ENCODE data around the gene A2M.
"Not testable (repeated sequence)": the region's sequence is repeated elsewhere in the genome, so short reads cannot be mapped to it uniquely, and the experiment has no call there.

Gene A2M

DNA sequence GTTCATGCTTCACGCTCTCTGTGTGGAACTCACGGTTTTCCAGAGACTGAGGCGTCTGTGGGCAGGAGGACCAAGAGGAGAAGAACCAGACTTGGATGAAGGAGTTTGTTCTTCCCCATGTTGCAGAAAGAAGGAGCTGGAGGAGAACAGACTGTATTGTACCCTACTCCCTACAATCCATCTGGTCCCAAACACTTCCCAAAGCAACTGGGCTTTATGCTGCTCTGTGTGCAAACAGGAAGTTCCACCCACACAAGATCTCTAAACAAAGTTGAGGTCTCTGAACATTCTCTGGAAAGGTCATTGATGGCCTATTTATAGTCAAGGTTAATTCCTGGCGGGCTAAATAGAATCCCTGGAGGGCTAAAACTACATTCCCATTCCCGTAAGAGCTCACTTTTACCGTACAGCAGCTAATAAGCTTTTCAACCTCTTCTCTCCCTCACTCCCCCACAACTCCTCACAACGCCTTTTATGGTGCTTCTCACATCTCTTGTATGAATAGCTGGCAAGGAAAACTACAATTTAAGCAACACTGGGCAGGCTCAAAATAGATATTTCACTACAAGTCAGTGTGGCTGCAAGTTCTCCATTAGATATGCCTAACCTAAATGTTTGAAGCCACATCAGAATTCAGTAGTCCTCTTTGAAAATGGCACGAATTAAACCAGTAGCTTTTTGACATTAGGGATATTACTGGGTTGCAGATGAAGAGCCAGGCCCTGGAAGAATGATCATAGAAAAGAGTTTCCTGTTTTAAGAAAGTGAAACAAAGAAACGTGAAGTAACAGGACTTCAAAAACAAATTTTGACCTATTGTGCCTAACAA, at the start of gene A2M:
TSS of gene A2M (minus strand) at position 189 of the 829 bp plus-strand sequence. CDS start at position 119, 70 bp downstream.
- no peak for DNase-seq

DNA sequence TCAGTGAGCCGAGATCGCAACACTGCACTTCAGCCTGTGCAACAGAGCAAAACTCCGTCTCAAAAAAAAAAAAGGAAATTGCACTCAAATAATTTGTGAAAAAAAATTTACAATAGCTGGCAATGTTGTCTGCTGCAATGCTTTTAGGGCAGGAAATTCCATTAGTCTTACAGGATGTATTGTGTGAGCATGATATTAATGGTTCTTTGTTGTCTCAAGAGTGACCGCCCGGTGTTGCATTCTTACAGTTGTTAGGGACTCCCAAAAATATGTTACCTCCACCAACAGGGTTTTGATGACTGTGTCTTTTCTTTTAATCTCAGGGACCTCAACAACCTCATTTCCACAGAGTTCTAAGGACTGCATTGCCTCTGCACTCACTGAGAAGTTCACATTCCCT, 47.7 kb upstream of the A2M start:
- no peak for DNase-seq

DNA sequence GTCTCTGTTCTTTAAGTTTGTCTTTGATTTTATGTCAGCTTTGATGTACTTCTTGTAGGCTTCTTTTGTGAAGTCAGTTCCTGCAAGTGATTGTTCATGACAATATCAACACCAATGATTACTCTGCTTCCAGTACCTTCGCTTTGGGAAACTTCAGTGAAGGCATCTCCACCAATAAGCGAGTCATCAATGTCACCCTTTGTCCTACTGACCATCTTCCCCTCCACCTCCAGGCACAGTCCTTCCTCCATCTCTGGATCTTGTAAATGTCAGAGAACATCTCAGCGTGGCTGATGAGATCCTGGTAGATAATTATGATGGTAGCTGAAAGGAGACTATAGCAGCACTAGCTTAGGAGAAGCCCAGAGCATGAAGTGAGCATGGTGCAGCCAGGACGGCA, 40.4 kb upstream of the A2M start:
- no peak for DNase-seq

DNA sequence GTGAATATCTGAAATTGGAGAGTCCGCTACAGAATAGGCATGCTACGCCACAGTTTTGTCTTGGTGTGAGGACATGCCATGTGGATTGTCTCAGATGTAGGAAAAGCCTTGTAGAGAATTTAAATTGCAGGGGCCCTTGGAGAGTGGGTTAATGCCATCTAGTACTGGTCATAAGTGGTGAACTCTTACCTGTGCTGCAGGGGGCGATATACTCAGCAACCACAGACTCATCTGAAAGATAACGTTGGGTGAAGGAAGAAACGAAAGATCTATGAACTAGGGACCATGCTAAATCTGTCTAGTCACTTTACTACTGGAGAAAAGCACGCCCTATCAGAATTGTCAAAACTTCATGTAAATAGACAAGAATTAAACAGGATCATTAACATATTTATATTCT, 33.7 kb upstream of the A2M start:
- DNase-seq, result no peak

DNA sequence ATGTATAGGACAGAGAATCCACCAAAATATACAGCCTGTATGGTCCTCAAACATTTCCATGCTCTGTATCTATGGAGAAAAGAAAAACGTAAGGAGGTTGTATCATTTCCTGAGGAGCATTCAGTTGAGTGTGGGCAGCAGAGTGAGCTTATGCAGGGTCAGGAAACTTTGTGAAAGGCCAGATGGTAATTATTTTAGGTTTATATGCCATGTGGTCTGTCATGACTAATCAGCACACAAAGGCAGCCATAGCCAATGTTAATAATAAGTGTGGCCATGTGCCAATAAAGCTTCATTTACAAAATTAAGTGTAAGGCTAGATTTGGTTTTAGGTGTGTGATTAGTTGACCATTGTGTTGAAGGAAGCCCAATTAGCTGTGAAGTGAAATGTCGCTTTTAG, 33.2 kb upstream of the A2M start:
- no peak for DNase-seq

DNA sequence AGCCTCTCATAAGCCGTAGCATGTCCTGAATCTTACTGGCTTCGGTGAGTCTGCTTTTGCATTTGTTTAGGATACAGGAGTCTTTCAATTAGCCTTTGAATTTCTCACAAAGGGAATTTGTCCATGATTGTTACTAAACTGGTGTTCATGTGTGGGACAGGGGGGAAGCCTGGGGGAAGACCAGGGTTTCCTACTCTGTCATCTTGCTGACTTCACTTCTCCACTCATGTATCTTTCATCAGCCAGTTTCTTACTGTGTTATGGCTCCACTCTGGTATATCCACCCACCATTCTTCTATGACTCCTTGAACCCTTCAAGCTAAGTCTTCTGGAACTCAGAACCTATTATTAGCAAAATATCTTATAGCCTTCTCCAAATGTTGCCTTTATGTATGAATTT, 31.7 kb upstream of the A2M start:
- no peak for DNase-seq

DNA sequence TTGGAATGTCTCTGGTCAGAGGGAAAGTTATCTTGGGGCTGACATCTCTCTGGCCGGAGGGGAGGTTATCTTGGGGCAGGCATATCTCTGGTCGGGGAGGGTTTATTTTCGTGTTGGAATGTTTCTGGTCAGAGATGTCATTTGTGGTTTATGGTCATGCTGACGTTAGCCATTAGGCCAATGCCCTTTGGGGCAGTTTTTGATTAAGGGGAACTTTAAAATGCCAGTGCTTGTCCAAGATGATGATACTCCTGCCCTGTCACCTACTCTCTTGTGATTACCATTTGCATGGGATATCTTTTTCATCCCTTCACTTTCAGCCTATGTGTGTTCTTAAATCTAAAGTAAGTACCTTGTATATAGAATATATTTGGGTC, 29.0 kb upstream of the A2M start:
- no peak for DNase-seq

DNA sequence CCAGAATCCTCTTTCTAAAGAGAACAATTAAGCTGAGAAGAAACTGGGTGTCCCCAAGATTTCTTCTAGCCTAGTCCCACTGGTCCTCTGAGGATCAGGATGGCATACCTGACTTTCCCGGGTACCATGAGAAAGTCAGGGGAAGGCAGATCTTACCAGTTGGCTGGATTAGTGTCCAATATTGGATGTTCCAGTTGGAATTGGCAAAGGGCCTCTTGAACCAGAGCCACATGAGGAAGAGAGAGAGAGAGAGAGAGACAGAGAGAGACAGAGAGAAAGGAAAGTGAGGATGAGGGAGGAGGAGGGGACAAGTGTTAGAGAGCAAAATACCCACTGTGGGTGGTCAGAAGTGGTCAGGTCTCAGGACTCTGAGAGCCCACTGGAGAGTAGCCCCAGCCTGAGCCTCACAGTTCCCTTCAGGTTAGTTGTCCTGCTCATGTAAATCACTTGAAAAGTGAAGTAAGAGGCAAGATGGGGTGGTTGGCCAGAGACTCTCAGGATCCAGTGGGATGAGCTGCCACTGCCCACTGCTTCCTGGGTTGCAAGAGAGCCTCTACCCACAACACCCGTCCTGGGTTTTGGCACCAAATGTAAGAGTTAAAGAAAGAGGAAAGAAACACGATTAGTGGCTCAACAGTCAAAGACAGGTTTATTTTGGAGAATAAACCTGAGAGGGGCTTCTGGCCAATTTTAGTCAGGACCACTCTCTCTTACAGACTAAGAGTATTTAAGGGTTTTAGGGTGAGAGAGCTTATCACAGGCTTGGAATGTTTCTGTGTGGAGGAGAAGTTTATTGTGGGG, 28.4 kb upstream of the A2M start:
- DNase-seq, result no peak

DNA sequence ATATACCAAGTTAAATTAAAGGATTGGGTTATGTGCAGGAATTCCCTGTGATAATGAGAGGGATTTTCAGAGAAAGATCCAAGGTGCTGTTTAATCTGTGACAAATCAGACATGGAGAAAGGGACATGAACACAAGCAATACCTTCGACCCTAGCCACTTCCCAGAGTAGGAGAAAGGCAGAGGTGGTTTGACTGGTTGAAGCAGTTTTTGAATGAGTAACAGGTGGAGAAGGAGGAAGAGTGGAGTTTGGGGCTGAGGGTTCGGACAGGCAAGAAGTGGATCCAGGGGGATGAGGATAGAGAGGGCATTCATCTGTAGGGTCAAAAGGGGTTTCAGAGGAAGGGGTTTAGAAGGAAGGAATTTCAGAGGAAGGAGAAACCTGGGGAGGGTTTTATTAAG, 27.4 kb upstream of the A2M start:
- no peak for DNase-seq

DNA sequence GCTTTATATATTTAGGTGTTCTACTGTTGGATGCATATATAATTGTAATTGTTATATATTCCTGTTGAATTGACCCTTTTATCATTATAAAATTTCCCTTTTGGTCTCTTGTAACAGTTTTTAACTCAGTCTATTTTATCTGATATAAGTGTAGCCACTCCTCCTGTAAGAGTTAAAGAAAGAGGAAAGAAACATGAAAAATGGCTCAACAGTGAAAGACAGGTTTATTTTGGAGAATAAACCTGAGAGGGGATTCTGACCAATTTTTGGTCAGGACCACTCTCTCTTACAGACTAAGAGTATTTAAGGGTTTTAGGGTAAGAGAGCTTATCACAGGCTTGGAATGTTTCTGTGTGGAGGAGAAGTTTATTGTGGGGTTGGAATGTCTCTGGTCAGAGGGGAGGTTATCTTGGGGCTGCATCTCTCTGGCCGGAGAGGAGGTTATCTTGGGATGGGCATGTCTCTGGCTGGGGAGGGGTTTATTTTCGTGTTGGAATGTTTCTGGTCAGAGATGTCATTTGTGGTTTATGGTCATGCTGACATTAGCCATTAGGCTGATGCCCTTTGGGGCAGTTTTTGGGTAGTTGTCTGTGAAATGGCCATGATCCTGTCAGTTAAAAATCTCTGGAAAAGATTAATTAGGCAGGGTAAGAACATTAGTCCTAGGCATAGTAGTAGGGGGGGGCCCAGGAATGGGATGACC, 24.0 kb upstream of the A2M start:
- DNase-seq, result not testable (repeated sequence)

DNA sequence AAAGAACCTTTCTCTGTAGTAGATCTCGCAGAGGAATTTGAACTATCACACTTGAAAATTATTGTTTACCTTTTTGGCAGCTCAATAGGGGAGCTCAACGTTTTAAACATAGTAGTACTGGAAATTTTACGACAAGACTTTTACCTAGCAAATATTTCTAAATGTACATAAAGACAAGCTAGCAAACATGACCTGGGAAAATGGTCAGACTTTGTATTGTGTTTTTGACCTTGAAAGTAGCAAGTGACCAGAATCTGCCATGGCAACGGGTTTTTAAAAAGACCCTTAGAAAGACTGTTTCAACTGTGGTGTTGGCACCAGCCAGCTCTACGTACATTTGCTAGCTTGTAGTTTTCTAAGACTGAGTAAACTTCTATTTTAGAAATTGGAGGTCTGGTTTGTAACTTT, 20.2 kb upstream of the A2M start:
- no peak for DNase-seq

DNA sequence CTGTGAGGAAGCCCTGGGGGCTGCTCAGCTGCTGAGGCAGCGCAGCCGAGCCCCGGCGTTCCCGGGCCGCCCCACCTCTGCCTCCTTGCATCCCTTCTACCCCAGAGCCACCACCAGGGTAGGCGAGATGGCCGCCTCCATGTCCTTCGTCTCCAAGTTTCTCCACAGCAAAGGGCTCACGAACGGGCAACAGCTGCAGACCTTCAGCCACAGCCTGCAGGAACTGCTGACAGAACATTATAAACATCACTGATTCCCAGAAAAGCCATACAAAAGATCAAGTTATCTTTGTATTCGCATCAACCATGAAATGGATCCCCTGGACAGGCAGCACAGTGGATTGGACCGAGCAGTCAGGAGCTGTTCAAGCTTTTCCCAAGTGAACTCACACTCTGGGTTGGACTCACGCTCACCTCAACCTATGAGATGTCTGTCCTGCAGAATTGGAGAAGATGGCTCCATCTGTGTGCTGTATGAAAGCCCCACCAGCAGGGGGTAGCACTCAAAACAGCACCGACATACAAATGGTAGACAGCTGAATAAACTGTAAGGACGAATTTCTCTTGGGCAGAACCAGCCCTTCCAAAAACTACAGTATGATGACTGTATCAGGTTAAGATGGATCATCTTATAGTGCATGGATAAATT, 19.4 kb upstream of the A2M start:
- DNase-seq, result no peak

DNA sequence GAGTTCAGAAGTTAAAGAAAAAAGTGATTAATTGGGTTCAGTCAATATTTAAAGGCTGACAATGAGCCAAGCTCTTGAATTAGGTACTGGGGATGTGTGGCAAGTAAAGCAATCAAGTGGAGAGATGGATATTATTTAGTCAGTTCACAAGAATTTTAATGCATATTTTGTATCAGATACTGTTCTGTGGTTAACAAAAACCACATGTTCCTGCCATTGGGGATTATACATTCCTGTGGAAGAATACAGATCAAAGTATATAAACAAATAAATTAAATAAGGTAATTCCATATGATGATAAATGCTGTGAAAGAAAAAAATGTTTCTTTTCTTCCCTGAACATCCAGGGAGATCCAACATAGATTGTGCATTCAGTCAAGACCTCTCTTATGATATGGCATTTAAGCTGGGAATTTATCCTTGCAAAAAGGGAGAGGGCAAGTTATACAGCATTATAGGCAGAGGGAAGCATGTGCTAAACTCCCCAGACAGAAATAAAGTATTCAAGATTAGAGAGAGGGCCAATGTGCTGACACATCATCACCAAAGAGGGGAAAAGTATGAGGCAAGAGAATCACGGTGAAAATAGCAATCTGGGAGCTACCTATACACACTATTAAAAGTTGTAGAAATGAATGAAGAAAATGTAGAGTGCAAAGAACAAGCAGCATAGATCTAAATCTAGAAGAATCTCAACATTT, 17.6 kb upstream of the A2M start:
- no peak for DNase-seq

DNA sequence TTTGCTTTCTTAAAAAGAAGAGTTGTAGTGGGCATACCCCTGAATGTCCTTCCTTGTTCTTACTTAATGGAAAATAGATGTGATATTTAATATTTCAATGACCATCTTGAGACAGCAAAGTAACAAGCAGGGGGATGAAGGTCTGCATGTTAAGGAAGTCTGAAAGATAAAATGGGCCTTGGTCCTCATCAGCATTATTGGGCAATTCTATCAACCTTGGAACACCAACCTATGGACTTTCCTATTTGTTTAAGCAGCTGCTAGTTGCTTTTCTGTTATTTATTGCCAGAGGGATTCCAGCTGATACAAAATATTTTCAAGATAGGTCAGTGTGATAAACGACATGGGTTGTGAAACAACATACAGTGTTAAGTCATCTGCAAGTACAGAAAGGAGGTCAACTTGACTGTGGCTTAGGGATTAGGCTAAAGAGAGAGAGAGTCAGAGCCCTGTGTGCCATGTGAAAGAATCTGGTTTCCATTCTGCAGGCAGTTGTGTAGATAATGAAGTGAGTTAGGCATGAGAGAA, 16.4 kb upstream of the A2M start:
- DNase-seq, result no peak

DNA sequence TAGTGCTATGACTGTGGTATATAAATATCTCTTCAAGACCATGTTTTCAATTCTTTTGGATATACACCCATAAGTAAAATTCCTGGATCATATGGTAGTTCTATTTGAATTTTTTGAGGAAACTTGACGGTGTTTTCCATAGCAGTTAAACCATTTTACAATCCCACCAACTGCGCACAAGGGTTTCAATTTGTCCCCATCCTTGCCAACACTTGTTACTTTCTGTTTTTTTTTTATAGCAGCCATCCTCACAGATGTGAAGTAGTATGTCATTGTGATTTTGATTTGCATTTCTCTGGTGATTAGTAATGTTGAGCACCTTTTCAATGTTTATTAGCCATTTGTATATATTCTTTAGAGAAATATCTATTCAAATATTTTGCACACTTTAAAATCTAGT, 14.5 kb upstream of the A2M start:
- no peak for DNase-seq

DNA sequence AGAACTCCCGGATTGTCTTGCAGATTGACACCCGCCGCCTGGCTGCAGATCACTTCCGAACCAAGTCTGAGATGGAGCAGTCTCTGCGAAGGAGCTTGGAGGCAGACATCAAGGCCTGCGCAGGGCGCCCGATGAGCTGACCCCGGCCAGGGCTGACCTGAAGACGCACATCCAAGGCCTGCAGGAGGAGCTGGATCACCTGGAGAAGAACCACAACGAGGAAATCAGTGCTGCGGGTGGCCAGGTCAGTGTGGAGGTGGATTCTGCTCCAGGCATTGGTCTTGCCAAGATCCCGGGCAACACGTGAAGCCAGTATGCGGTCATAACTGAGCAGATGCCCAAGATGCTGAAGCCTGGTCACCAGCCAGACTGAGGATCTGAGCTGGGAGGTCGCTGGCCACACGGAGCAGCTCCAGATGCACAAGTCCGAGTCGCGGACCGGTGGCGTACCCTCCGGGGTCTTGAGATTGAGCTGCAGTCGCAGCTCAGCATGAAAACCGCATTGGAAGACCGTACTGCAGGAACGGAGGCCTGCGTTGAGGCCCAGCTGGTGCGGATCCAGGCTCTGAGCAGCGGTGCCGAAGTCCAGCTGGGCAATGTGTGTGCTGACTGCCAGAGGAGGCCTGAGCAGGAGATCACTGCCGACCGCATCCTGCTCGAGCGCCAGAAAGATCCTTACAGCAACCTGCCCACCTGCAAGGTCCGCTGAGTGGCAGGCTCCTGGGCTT, 12.4 kb upstream of the A2M start:
- DNase-seq, result no peak

DNA sequence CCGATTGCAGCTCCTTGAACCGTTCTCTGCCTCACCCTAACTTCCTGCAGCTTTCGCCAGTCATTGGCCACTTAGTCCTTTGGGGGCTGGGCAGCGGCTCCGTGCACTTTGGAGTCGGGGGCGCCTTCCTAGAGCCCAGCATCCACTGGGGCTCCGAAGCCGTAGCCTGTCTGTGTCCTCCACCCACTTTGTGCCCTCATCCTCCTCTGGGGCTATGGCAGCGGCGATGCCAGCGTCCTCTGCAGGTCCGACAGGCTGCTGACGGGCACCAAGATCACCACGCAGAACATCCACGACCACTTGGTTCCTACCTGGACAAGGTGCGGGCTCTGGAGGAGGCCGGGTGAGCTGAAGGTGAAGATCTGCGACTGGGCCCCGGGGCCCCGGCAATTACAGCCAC, 11.8 kb upstream of the A2M start:
- no peak for DNase-seq

DNA sequence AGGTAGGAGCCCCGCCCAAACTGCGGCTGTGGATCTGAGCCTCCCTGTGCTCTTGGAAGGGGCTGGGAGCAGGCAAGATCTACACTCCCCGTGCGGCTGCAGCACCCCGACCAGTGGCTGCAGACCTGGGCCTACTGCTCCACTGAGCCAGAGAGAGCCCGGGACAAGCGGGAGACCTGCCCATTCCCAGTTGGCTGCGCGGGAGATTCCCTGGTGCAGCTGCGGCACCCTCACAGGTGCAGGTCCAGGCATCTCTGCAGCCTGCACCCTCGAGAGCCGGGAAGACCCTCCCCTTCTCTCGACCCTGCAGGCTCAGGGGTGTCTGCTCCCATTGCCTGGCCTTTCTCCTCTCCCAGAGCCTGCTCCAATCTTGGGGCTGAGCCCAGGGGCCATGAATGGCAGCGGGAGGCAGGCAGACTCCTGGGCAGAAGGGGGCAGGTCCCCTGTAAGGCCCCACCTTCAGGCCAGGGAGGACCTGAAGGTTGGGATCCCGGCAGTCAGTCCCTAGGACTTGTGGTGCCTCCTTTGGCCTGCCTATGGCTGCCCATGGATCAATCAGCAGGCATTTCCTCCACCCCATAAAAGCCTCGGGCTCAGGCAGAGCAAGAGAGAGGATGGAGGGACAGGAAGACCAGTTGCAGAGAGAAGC, 8.8 kb upstream of the A2M start:
- no peak for DNase-seq

DNA sequence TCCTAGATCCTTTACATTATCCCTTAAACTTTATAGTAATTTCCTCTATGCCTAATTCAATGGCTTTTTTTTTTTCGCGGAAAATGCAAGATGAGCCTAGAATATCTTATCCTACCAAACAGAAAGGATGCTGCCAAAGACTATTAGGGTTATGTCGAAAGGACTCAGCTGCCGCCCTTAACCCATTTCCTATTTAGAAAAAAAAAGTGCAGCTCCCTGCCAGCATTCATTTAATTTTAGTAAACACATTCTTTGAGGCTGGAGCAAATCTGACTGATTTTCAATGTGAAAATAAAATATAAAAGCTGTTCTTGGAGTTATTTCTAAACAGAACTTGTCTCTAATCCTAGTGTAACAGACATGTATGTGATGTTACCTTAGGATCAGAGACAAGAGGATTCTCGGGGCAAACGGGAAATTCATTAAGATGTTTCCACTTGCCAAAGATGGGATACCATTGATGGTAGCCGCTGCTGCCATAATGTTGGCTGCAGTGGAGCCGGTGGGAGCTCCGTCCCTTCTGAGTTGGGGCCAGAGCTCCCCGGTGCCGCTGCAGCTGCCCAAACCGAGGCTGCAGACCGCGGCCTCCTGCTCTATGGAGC, 8.2 kb upstream of the A2M start:
- DNase-seq, result no peak

DNA sequence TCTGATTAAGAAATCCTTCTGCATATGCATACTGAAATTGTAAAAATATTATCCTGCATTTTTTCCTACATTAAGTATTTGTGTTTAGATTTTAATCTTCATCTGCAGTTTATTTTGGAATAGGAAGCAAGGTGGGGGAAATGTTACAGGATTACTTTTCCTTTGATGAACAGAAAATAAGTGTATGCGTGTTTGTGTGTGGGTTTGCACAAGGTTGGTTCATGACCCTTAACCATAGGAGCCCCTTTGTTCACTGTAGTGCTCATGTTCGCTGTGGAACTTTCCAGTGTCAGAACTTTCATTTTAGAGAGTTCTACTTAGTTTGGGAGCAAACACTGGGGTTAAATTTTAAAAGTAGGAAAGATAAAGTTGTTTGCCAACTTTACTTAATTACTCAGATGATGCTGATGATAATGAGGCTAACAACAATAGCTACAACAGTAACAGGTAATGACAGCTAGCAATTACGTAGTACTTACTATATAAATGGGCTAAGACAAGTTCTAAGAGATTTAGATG, 6.4 kb upstream of the A2M start:
- DNase-seq, result no peak
